A549 (cell line): ENCODE results near the gene GLOD4. TPM values are rescaled to one million over a fixed set of nuclear protein-coding genes. Genes with fewer than 3 reads are reported as not detected.

ENCODE experiments used
- ATAC-seq, 2 experiments: fragments of 200-7000 bp in 1 of 2; fragments of >200 bp in 1 of 2; cut with Nextera tagmentation in 1 of 2; cut with Tn5 transposase in 1 of 2; 3 replicates each; pipeline versions ENCODE4 v1.8.0 to v1.9.1; 2018 to 2020; ENCODE audit warnings: mild to moderate bottlenecking in 1 of 2, moderate library complexity in 1 of 2
- CTCF ChIA-PET: fragments of 300-600 bp; sonication (Branson Sonifier 250); formaldehyde crosslinking; extraction: SDS; loops from one replicate; lab custom pipeline; 2021; ENCODE audit warnings: antibody characterized with exemption, inconsistent platforms; lab: Yijun Ruan, JAX
- POLR2A ChIA-PET: fragments of 350-600 bp; formaldehyde crosslinking; extraction: SDS; loops from one replicate; lab custom pipeline; 2021; ENCODE audit warnings: antibody characterized with exemption, inconsistent platforms; lab: Yijun Ruan, JAX
- DNase-seq, 2 experiments: peaks; one replicate each; pipeline versions ENCODE4 v3.0.0 to v3.0.0-alpha.2; 2011 to 2016; ENCODE audit warnings: low read depth in 1 of 2, low spot score in 1 of 2
- FAIRE-seq: peaks from 2 replicates; lab custom pipeline; 2011; peaks lifted over from hg19 to GRCh38; lab: Jason Lieb, UNC
- H3K27ac ChIP-seq, 2 experiments: fragments of >200 bp; sonication (Bioruptor Twin); formaldehyde crosslinking; 3 replicates each; pipeline ENCODE4 v1.5.1; 2016 to 2017
- H3K4me1 ChIP-seq: fragments of >200 bp; sonication (Bioruptor Twin); formaldehyde crosslinking; 3 replicates; pipeline ENCODE4 v1.6.1; 2016
- H3K4me2 ChIP-seq: fragments of >200 bp; sonication (Bioruptor Twin); formaldehyde crosslinking; 3 replicates; pipeline ENCODE4 v1.6.1; 2016
- H3K4me3 ChIP-seq: fragments of >200 bp; sonication (Bioruptor Twin); formaldehyde crosslinking; 3 replicates; pipeline ENCODE4 v1.5.1; 2016
- H3K9me3 ChIP-seq: fragments of >200 bp; sonication (Bioruptor Twin); formaldehyde crosslinking; 3 replicates; pipeline ENCODE4 v1.6.1; 2016
- EHMT2 ChIP-seq: fragments of 200-600 bp; sonication (generic); IDR thresholded peaks from 2 replicates; pipeline ENCODE4 v1.6.1; 2016; ENCODE audit warnings: antibody characterized with exemption, low read depth, mild to moderate bottlenecking, moderate library complexity
- ESRRA ChIP-seq: fragments of 150-350 bp; IDR thresholded peaks from 2 replicates; pipeline ENCODE4 v1.6.1; 2014; ENCODE audit warnings: mild to moderate bottlenecking, low read length, borderline replicate concordance
- FOSB ChIP-seq: fragments of 250-450 bp; sonication (Bioruptor Pico); IDR thresholded peaks from 2 replicates; pipeline ENCODE4 v1.5.0; 2020; ENCODE audit warnings: mild to moderate bottlenecking, moderate library complexity
- FOSL2 ChIP-seq, 2 experiments: fragments of 450-650 bp in 1 of 2; fragments of >200 bp in 1 of 2; sonication (Bioruptor Twin) in 1 of 2; formaldehyde crosslinking; IDR thresholded peaks; 2 replicates each; pipeline versions ENCODE4 v1.5.0 to v1.6.1; 2016 to 2020; ENCODE audit warnings: mild to moderate bottlenecking in 1 of 2, moderate library complexity in 1 of 2
- HDAC2 ChIP-seq: fragments of 200-600 bp; sonication (generic); IDR thresholded peaks from 2 replicates; pipeline ENCODE4 v1.6.1; 2016
- HOXB13 ChIP-seq: fragments of 250-450 bp; sonication (Bioruptor Pico); IDR thresholded peaks from 2 replicates; pipeline ENCODE4 v1.5.0; 2020; ENCODE audit warnings: low read depth, mild to moderate bottlenecking, moderate library complexity
- KDM5A ChIP-seq: fragments of 200-600 bp; sonication (generic); IDR thresholded peaks from 2 replicates; pipeline ENCODE4 v1.6.1; 2016; ENCODE audit warnings: antibody characterized with exemption, mild to moderate bottlenecking
- MAZ ChIP-seq: fragments of 150-350 bp; IDR thresholded peaks from 2 replicates; pipeline ENCODE4 v1.6.1; 2014; ENCODE audit warnings: antibody characterized with exemption, low read depth, low read length, borderline replicate concordance
- MYC ChIP-seq: IDR thresholded peaks from 2 replicates; pipeline ENCODE4 v1.6.1; 2012; ENCODE audit warnings: mild to moderate bottlenecking, inconsistent platforms, low read length, improper control_type of control experiment, borderline replicate concordance
- NPAS2 ChIP-seq: fragments of 250-450 bp; sonication (Bioruptor Pico); IDR thresholded peaks from 2 replicates; pipeline ENCODE4 v1.8.0; 2022; ENCODE audit warnings: mild to moderate bottlenecking, moderate library complexity, borderline replicate concordance
- REST ChIP-seq: fragments of 200-600 bp; sonication (generic); IDR thresholded peaks from 2 replicates; pipeline ENCODE4 v1.6.1; 2016; ENCODE audit warnings: antibody characterized with exemption, mild to moderate bottlenecking, moderate library complexity
- ZC3H11A ChIP-seq: fragments of 450-650 bp; IDR thresholded peaks from 2 replicates; pipeline ENCODE4 v1.6.1; 2014; ENCODE audit warnings: antibody characterized with exemption, mild to moderate bottlenecking
- ZFP36 ChIP-seq: fragments of 450-650 bp; IDR thresholded peaks from 2 replicates; pipeline ENCODE4 v1.6.1; 2014; ENCODE audit warnings: borderline replicate concordance; ENCODE audit not compliant: partially characterized antibody
- WGBS: methylation state at CpG from one replicate; pipeline ENCODE4 v1.1.6; 2017; ENCODE audit errors: missing lambda C conversion rate; 5-methylcytosine and 5-hydroxymethylcytosine counted together
- polyA plus RNA-seq, 4 experiments: library from polyadenylated mRNA; depleted of rRNA in 3 of 4; stranded (reverse); fragments of >200 nt; fragmentation: RNase III in 1 of 4; extraction: RNeasy Plus Mini Kit Qiagen cat#74134 plus additional on column Dnase treatment in 1 of 4; gene quantifications; 2 replicates in 3 of 4; 3 replicates in 1 of 4; pipeline ENCODE4 v1.2.3, GENCODE V29; 2011 to 2017
- TF ChIP-seq, protein P1 (sequence below): fragments of 150-350 bp; IDR thresholded peaks from 2 replicates; pipeline ENCODE4 v1.6.1; 2014; ENCODE audit warnings: low read depth, mild to moderate bottlenecking, low read length
- TF ChIP-seq, protein P2 (sequence below): fragments of >200 bp; sonication (Bioruptor Twin); formaldehyde crosslinking; IDR thresholded peaks from 2 replicates; pipeline ENCODE4 v1.6.1; 2016
- TF ChIP-seq, protein P3 (sequence below): fragments of 250-450 bp; sonication (Bioruptor Pico); IDR thresholded peaks from 2 replicates; pipeline ENCODE4 v1.5.0; 2021; ENCODE audit warnings: mild to moderate bottlenecking, moderate library complexity, borderline replicate concordance

The GLOD4 gene
- polyA plus RNA-seq, 2 of the 4 experiments (the other 2 are of a cell fraction): 133 to 141 TPM

- DNase-seq (no peak), FAIRE-seq (peak; percentile 43), ATAC-seq (no peak)
- ChIA-PET CTCF (interaction anchor here (1.0 to 2.7 kb wide), 9 partner anchors 8 to 326 kb away, joined by 3 to 13 read pairs (median 5); partner anchors contain the start of genes GEMIN4 and TIMM22), POLR2A (interaction anchor here (1.2 kb wide), 1 partner anchor 13 kb away, joined by 3 read pairs; no protein-coding TSS in a partner anchor)
- Histone ChIP-seq H3K4me3 (no peak overlapping the region), H3K27ac (no peak overlapping the region), H3K4me2 (no peak overlapping the region), H3K4me1 (peaks cover 7% of the 10 kb centered on the region), H3K9me3 (no peaks in the 10 kb centered on the region)
- TF ChIP-seq NPAS2 (CRISPR knock-in tag): no peak
- TF ChIP-seq FOSL2 (IDR thresholded peaks at IDR 0.05): no peak
- no peak for TF ChIP-seq FOSL2 (CRISPR knock-in tag; IDR thresholded peaks at IDR 0.05)
- TF ChIP-seq HOXB13 (CRISPR knock-in tag): no peak
- TF ChIP-seq EHMT2: no peak
- TF ChIP-seq ZC3H11A: no peak
- TF ChIP-seq, protein P1, sequence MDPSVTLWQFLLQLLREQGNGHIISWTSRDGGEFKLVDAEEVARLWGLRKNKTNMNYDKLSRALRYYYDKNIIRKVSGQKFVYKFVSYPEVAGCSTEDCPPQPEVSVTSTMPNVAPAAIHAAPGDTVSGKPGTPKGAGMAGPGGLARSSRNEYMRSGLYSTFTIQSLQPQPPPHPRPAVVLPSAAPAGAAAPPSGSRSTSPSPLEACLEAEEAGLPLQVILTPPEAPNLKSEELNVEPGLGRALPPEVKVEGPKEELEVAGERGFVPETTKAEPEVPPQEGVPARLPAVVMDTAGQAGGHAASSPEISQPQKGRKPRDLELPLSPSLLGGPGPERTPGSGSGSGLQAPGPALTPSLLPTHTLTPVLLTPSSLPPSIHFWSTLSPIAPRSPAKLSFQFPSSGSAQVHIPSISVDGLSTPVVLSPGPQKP: no peak
- no peak for TF ChIP-seq MYC
- TF ChIP-seq REST: no peak
- TF ChIP-seq, protein P2, sequence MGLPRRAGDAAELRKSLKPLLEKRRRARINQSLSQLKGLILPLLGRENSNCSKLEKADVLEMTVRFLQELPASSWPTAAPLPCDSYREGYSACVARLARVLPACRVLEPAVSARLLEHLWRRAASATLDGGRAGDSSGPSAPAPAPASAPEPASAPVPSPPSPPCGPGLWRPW: no peak
- TF ChIP-seq ESRRA: no peak
- TF ChIP-seq, protein P3, sequence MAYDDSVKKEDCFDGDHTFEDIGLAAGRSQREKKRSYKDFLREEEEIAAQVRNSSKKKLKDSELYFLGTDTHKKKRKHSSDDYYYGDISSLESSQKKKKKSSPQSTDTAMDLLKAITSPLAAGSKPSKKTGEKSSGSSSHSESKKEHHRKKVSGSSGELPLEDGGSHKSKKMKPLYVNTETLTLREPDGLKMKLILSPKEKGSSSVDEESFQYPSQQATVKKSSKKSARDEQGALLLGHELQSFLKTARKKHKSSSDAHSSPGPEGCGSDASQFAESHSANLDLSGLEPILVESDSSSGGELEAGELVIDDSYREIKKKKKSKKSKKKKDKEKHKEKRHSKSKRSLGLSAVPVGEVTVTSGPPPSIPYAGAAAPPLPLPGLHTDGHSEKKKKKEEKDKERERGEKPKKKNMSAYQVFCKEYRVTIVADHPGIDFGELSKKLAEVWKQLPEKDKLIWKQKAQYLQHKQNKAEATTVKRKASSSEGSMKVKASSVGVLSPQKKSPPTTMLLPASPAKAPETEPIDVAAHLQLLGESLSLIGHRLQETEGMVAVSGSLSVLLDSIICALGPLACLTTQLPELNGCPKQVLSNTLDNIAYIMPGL (CRISPR knock-in tag): no peak
- no peak for TF ChIP-seq HDAC2
- no peak for TF ChIP-seq FOSB (CRISPR knock-in tag)
- WGBS: 93% methylated on average over 13 of the region's 13 CpGs
These were observed 44.4 kb downstream of the GLOD4 start for GRCh38 chr17:737561-738113.

DNA sequence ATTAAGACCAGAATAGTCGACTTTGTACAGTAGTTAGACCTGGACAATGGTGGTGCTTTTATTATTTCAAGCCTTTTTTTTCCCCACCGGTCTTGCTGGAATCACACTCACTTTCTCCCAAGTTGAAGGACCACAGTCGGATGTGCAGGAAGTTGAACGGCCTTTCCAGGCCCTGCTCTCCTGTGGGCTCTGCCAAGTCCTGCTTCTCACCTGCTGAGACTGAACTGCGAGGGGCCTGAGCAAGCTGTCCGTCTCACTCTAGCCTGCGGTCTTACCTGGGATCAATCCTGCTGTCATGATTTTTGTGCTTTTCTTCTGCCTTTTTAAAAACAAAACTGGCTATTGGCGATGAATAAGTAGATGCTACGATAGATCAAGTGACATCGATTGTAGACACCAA lies 48.3 kb downstream of the GLOD4 start:
- FAIRE-seq: no peak

More for the DNA sequence above, 48.3 kb downstream of the GLOD4 start:
- ChIA-PET CTCF (interaction anchor here (1.0 to 1.7 kb wide), 3 partner anchors 12 to 14 kb away, joined by 3 to 4 read pairs (median 4); no protein-coding TSS in a partner anchor), POLR2A (interaction anchor here (0.6 kb wide), 1 partner anchor 18 kb away, joined by 4 read pairs; the partner anchor contains the start of gene GEMIN4)
- H3K9me3 ChIP-seq: no peaks in the 10 kb centered on the region
- DNase-seq: no peak
- peaks cover 14% of the 10 kb centered on the region for H3K4me1 ChIP-seq
- H3K4me3 ChIP-seq: peak overlapping the region; percentile 80
- ATAC-seq: peak in 1 of 2 experiments; percentile 2; a peak in 2 of 6 replicates
- WGBS: 75% methylated on average over 10 of the region's 10 CpGs
- H3K27ac ChIP-seq: peak overlapping the region in 1 of 2 experiments; percentile 96; a peak in 3 of 6 replicates
- TF ChIP-seq MAZ: no peak
- no peak for TF ChIP-seq ZFP36
- no peak for TF ChIP-seq KDM5A
- TF ChIP-seq, all 56 proteins: peak for 0
- peak overlapping the region; percentile 96 for H3K4me2 ChIP-seq
